ENCODE measurements around the gene ERVMER34-1.

GRCh38 chr4:52743444-52744019 is 7.7 kb downstream of the ERVMER34-1 start:
- TF ChIP-seq TAF1 (IDR thresholded peaks at IDR 0.05; ENCODE audit: borderline replicate concordance, insufficient read depth, low read length), result no peak
- TF ChIP-seq FOXP2 (optimal IDR thresholded peaks at IDR 0.05; ENCODE audit: borderline replicate concordance, extremely low read depth, extremely low read length, insufficient read depth), result no peak

Data from PFSK-1 (cell line).